Hematopoietic multipotent progenitor cell treated with erythropoietin and hydrocortisone succinate and interleukin-3 and kit ligand, for 17 days (in vitro differentiated cells): ENCODE measurements around the gene CFAP221.
A peak's percentile ranks its signal among the peaks of the same experiment; 100 is the strongest.

Experiments used
- DNase-seq: peaks from one replicate; pipeline ENCODE4 v3.0.0-alpha.2; 2015; ENCODE audit warnings: low spot score

CFAP221 gene

GRCh38 chr2:119544075-119544938, at the start of gene CFAP221:
Gene CFAP221, plus strand, starts transcription at chr2:119544449. Its CDS starts 1,683 bp downstream, at chr2:119546132.
- peak; percentile 13 for DNase-seq

- no peak for DNase-seq
These were observed 48.3 kb upstream of the CFAP221 start for GRCh38 chr2:119495948-119496347.

- DNase-seq, result no peak
These were observed 47.6 kb upstream of the CFAP221 start for GRCh38 chr2:119496682-119497081.

- no peak for DNase-seq
These were observed 35.5 kb upstream of the CFAP221 start for GRCh38 chr2:119508756-119509155.

- DNase-seq, result no peak
These were observed 32.3 kb upstream of the CFAP221 start for GRCh38 chr2:119511989-119512388.

GRCh38 chr2:119512946-119513345, 31.3 kb upstream of the CFAP221 start:
- DNase-seq, result no peak

GRCh38 chr2:119513832-119514231, 30.4 kb upstream of the CFAP221 start:
- DNase-seq, result no peak

- no peak for DNase-seq
These were observed 28.1 kb upstream of the CFAP221 start for GRCh38 chr2:119516121-119516520.

- peak; percentile 11 for DNase-seq
These were observed 26.8 kb upstream of the CFAP221 start for GRCh38 chr2:119517433-119517832.

- DNase-seq, result no peak
These were observed 25.7 kb upstream of the CFAP221 start for GRCh38 chr2:119518401-119519056.

GRCh38 chr2:119519057-119519408, 25.2 kb upstream of the CFAP221 start:
- DNase-seq, result no peak

GRCh38 chr2:119520696-119521432, 23.4 kb upstream of the CFAP221 start:
- peak; percentile 8 for DNase-seq

- DNase-seq, result no peak
These were observed 22.7 kb upstream of the CFAP221 start for GRCh38 chr2:119521433-119522050.

GRCh38 chr2:119522671-119523070, 21.6 kb upstream of the CFAP221 start:
- no peak for DNase-seq

GRCh38 chr2:119523383-119523951, 20.8 kb upstream of the CFAP221 start:
- DNase-seq, result no peak

GRCh38 chr2:119523952-119524694, 20.1 kb upstream of the CFAP221 start, which contains the start of gene SCTR:
Gene SCTR, minus strand, starts transcription at chr2:119524483. Its CDS starts 257 bp downstream, at chr2:119524226.
- no peak for DNase-seq

GRCh38 chr2:119525614-119526013, 18.6 kb upstream of the CFAP221 start:
- no peak for DNase-seq

GRCh38 chr2:119527999-119528398, 16.2 kb upstream of the CFAP221 start:
- DNase-seq, result no peak

GRCh38 chr2:119531292-119531691, 13.0 kb upstream of the CFAP221 start:
- DNase-seq, result no peak

GRCh38 chr2:119533560-119533959, 10.7 kb upstream of the CFAP221 start:
- no peak for DNase-seq

- DNase-seq, result no peak
These were observed 8.0 kb upstream of the CFAP221 start for GRCh38 chr2:119536211-119536610.
